Sciatic nerve (tissue), 2 donors: ENCODE results near the gene TCP11L2. TPM values are rescaled to one million over a fixed set of nuclear protein-coding genes. Genes with fewer than 3 reads are reported as not detected.
"Not testable (repeated sequence)": the region's sequence is repeated elsewhere in the genome, so short reads cannot be mapped to it uniquely, and the experiment has no call there.

Experiments
- ATAC-seq: fragments of 200-7000 bp; cut with Tn5 transposase; one replicate; pipeline ENCODE4 v1.9.1; 2020; ENCODE audit warnings: mild to moderate bottlenecking, moderate library complexity
- DNase-seq: peaks from one replicate; pipeline ENCODE4 v3.0.0-alpha.2; 2020; ENCODE audit warnings: low spot score
- intact Hi-C: fragments of 100-400 bp; cut with DNase I; formaldehyde crosslinking; loops from one replicate; pipeline ENCODE4 v1.14.2; 2022
- total RNA-seq: library from RNA; stranded (reverse); fragmentation: NEBNext Ultra II Directional; extraction: Animal tissue kit (Norgen Biotek cat#: 25700); gene quantifications from one replicate; pipeline ENCODE4 v1.2.1, GENCODE V29; 2021
- donor health status: DM: no; HTN: no; CAD: no.
- donor health status: DM: no; HTN: no; CAD: no.

TCP11L2 gene
- total RNA-seq, 1 donor from 2014 or later: 52.1 TPM

DNA sequence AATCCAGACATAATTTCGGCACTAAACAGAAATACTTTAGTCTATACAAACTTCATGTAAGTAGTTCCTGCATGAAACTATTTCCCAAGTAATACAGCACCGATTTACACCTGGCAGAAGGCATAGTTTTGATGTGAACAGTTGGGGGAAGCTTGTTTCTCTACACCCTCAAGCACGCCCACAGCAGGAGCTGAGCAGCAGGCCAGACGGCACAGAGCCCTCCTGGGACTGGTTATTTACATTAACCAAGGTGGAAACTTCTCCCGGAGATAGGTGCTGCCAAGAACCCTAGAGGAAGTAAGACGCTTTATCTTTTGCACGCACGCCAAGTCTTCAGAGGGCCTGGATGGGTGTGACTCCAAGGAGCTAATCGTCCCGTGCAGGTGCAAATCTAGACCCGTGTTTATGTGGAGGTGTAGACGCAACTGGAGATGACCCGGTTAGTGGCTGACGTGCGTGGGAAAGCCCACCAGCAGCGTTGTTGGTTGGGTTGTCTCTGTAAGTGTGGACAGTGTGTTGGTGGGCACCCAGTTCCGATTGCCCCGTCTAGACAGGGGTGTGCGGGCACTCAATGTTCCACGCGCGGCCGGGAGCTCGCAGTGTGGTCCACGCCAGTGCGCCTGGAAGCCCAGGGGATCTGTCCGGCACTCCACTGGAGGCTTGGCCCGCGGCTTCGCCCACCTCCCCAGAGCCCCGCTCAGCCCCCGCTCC, 767 bp upstream of the TCP11L2 start:
- peak; percentile 69 for DNase-seq
- intact Hi-C loops: no loop called here
- peak; percentile 43 for ATAC-seq

GRCh38 chr12:106303202-106303820, 778 bp downstream of the TCP11L2 start:
- intact Hi-C loops: no loop called here

GRCh38 chr12:106304001-106304421, 1.5 kb downstream of the TCP11L2 start:
- DNase-seq: no peak
- intact Hi-C loops: no loop called here
- no peak for ATAC-seq

More at GRCh38 chr12:106303202-106303820, 778 bp downstream of the TCP11L2 start:
- DNase-seq: peak; percentile 91
- ATAC-seq: peak; percentile 89

DNA sequence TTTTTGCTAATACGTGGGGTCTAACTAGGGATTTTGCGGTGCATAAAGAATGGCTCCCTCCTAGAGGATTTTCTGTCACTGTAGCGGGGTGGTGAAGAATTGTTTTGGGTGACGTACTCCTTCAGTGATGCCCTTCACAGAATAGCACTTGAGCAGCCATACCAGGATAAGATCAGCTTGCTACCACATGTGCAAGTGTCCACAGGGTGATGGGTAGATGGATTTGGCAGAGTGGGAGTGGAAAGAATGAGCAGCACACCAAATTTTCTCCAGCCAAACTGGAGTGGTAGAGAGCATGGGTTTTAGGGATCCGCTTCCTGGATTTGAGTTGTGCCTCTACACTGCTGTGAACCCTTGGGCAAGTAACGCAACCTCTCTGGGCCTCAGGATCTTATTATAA, 2.3 kb downstream of the TCP11L2 start:
- DNase-seq: no peak
- intact Hi-C loops: no loop called here
- ATAC-seq: no peak

- no peak for ATAC-seq
- intact Hi-C loops: no loop called here
- no peak for DNase-seq
These were observed 2.8 kb downstream of the TCP11L2 start for GRCh38 chr12:106305376-106305775.

DNA sequence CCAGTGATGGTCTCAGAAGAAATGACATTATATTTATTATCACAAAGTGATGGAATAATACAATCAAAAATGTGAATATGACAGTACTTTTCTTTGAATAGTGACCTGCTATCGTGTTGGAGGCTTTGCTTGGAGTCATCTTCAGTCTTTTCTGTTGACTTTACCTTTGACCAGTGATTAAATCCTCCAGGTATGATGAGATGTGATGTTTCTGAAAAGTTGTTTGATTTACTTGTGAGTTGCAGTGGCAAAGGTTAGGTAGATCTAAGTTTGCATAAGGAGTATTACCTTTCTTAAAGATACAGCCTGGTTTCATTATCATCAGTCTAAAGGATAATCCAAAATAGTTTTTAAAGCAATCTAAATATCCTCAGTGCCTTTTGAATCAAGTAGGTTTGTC, 4.6 kb downstream of the TCP11L2 start:
- DNase-seq (no peak), ATAC-seq (no peak)
- intact Hi-C loops: no loop called here

DNA sequence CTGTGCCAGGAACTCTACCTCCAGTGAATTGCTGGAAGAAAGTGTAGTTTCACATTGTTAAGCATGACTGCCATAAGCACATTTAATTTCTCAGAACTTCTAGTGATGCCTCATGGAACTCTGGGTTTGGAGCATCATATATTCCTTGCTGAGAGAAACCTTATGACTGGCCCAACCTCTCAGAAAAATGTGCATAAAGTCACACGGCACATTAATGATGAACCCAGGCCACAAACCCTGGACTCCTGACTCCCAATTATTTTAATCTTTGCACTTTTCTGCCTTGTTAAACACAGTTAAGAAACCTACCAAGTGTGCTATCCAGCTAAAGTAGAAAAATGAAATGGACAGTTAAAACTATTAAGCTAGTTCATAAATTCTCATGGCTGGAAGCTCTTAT, 5.6 kb downstream of the TCP11L2 start:
- intact Hi-C loops: no loop called here
- DNase-seq (no peak), ATAC-seq (no peak)

- ATAC-seq (no peak), DNase-seq (no peak)
- intact Hi-C loops: no loop called here
These were observed 6.1 kb downstream of the TCP11L2 start for GRCh38 chr12:106308611-106309010.

GRCh38 chr12:106309671-106310505, 7.4 kb downstream of the TCP11L2 start:
- DNase-seq (no peak), ATAC-seq (peak; percentile 25)
- intact Hi-C loops: no loop called here

DNA sequence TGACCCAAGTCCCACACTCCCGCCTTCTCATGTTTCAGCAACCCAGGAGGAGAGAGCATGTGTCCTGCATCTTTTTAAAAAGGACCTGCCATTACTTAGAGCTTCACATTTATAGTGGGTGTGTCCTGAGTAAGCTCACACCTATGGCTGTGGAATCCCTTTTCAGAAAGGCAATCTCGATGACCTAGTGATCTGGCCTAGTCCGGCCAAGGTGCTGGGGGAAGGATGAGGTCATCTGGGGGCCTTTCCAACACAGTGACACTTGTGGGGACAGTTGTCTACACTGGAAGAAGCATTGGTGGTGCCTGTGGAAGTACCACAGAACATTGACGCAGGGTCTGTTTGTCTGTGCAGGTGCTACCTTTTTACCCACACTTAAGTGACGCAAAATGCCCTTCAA, 8.2 kb downstream of the TCP11L2 start:
- intact Hi-C loops: no loop called here
- no peak for DNase-seq
- ATAC-seq: no peak

- no peak for ATAC-seq
- intact Hi-C loops: no loop called here
These were observed 8.6 kb downstream of the TCP11L2 start for GRCh38 chr12:106311139-106311538.

DNA sequence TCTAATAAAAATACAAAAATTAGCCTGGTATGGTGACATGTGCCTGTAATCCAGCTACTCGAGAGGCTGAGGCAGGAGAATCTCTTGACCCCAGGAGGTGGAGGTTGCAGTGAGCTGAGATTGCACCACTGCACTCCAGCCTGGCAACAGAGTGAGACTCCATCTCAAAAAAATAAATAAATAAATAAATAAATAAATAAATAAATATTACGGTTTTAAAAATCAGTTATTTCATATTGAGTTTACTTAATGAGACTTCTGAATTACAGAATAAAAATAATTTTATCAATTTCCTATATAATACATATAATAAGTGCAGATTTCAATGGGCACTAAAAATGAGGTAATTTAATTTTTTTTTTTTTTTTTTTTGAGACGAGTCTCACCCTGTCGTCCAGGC, 10.9 kb downstream of the TCP11L2 start:
- intact Hi-C loops, DNase-seq, ATAC-seq: not testable (repeated sequence)

More at GRCh38 chr12:106311139-106311538, 8.6 kb downstream of the TCP11L2 start:
- no peak for DNase-seq

- ATAC-seq (no peak), DNase-seq (no peak)
- intact Hi-C loops: no loop called here
These were observed 13.0 kb downstream of the TCP11L2 start for GRCh38 chr12:106315523-106315922.

- DNase-seq: no peak
- intact Hi-C loops: no loop called here
- no peak for ATAC-seq
These were observed 15.0 kb downstream of the TCP11L2 start for GRCh38 chr12:106317406-106318082.

- intact Hi-C loops: no loop called here
- no peak for DNase-seq
- ATAC-seq: no peak
These were observed 18.8 kb downstream of the TCP11L2 start for GRCh38 chr12:106321139-106321850.

DNA sequence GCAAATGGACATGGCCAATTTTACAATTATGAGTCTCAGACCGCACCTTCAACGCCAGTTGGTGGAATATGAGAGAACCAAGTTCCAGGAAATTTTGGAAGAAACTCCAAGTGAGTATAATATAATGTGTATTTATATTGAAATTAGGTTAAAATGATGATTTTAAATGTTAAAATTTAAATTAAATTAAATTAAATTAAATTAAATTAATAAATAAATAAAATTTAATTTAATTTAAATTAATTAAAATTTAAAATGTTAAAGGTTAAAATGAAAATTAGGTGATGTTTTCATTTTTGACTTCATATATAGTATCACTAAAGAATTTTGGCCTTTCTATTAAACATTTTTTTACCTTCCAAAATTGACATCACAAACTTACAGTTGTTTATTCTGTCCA, 21.0 kb downstream of the TCP11L2 start:
- ATAC-seq: no peak
- intact Hi-C loops: no loop called here
- DNase-seq: no peak

DNA sequence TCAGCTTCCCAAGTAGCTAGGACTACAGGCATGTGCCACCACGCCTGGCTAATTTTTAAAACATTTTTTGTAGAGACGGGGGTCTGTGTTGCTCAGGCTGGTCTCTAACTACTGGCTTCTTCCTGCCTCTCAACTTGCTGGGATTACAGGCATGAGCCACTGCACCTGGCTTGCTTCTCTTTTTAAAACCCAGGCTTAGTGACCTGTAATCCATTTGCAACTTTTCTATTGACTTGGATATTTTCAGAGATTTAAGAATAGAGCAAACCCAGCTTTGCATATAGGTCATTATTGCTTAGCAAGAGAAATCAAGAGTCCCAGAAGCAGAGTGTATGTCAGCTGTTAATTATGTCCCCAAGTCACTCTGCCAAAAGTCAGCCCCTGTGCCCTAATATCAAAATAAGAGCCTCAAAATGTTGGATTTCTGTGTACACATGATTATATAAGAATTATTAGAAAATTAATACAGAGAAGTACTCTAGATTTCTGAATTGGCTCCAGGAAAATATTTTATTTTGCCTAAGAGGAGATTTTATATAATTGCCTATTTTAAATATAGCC, 24.9 kb downstream of the TCP11L2 start:
- DNase-seq (no peak), ATAC-seq (no peak)
- intact Hi-C loops: no loop called here

GRCh38 chr12:106328735-106329134, 26.2 kb downstream of the TCP11L2 start:
- intact Hi-C loops: no loop called here
- no peak for ATAC-seq

More at GRCh38 chr12:106328735-106329134, 26.2 kb downstream of the TCP11L2 start:
- DNase-seq: no peak
